Measurements from ENCODE around the gene PROX2. TPM values are rescaled to one million over a fixed set of nuclear protein-coding genes. Genes with fewer than 3 reads are reported as not detected.

Gene PROX2
- total RNA-seq, 1 donor from 2014 or later = 0.08 TPM

DNA sequence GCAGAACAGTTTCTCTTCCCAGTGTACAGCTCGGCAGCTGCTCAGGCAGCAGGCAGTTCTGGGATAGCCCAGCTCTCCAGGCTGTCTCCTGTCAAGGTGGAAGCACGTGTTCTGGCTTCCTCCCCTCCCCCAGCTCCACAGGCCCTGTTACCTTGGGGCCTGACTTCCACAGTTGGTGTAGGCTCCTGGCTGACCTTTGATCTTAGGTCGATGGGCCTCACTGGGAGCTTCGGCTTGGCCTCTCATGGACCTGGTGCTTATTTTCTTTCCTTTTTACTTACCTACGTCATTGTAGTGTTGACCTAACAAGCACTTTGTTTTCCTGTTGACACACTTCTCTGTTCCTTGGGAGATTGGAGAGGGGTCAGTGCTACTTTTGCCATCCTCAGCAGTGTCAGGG, 22.7 kb upstream of the PROX2 start:
- Mint-ChIP-seq H3K27me3 (ENCODE audit: unreplicated experiment) (no peaks in the 10 kb centered on the region), H3K36me3 (ENCODE audit: low read depth, unreplicated experiment) (peaks cover 71% of the 10 kb centered on the region), H3K4me1 (ENCODE audit: unreplicated experiment) (no peaks in the 10 kb centered on the region), H3K9me3 (ENCODE audit: unreplicated experiment) (no peaks in the 10 kb centered on the region), H3K4me3 (ENCODE audit: unreplicated experiment) (no peak overlapping the region), H3K27ac (ENCODE audit: unreplicated experiment) (no peak overlapping the region)
- TF ChIP-seq, protein P1, sequence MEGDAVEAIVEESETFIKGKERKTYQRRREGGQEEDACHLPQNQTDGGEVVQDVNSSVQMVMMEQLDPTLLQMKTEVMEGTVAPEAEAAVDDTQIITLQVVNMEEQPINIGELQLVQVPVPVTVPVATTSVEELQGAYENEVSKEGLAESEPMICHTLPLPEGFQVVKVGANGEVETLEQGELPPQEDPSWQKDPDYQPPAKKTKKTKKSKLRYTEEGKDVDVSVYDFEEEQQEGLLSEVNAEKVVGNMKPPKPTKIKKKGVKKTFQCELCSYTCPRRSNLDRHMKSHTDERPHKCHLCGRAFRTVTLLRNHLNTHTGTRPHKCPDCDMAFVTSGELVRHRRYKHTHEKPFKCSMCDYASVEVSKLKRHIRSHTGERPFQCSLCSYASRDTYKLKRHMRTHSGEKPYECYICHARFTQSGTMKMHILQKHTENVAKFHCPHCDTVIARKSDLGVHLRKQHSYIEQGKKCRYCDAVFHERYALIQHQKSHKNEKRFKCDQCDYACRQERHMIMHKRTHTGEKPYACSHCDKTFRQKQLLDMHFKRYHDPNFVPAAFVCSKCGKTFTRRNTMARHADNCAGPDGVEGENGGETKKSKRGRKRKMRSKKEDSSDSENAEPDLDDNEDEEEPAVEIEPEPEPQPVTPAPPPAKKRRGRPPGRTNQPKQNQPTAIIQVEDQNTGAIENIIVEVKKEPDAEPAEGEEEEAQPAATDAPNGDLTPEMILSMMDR (IDR thresholded peaks at IDR 0.05; ENCODE audit: unreplicated experiment) = no peak
- DNase-seq (ENCODE audit: low spot score) = no peak

DNA sequence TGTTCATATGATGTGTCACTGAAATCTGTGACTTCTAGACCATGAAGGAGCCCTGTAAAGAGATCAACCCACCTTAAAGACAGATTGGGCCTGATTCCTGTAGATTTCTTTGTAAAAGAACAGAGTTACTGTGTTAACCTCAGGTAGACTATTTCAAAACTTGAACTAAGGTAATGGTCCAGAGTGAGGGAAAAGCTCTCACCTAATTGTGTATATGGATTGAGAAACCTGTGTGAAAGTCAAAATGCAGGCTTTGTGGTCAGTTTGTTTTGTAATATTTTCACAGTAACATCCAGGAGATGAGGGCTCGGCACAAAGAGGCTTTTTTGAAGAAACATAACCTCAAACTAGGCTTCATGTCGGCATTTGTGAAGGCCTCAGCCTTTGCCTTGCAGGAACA, 22.1 kb upstream of the PROX2 start:
- Mint-ChIP-seq H3K36me3 (ENCODE audit: low read depth, unreplicated experiment) (peaks cover 70% of the 10 kb centered on the region), H3K27ac (ENCODE audit: unreplicated experiment) (no peak overlapping the region)

DNA sequence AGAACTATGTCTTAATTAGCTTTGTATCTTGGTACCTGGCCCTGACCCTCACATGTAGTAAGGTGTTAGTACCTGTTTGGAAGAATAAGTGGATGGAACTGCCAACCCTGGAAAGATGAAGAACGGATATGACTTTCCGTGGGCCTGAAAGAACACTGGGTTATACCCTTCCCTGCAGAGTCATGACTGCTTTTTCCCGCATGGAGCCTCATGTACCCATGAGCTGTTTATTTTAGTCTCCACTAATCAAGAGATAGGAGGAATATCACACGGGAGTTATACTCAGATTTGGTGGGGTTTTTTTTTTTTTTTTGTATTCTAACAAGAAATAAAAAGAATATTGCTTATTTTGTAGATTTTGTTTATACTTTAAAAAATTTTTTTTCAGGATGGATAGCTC, 21.7 kb upstream of the PROX2 start:
- Mint-ChIP-seq H3K9me3 (ENCODE audit: unreplicated experiment) (no peaks in the 10 kb centered on the region), H3K4me3 (ENCODE audit: unreplicated experiment) (no peak overlapping the region), H3K27me3 (ENCODE audit: unreplicated experiment) (no peaks in the 10 kb centered on the region), H3K27ac (ENCODE audit: unreplicated experiment) (no peak overlapping the region), H3K4me1 (ENCODE audit: unreplicated experiment) (no peaks in the 10 kb centered on the region), H3K36me3 (ENCODE audit: low read depth, unreplicated experiment) (peaks cover 65% of the 10 kb centered on the region)
- TF ChIP-seq, protein P1 (IDR thresholded peaks at IDR 0.05; ENCODE audit: unreplicated experiment) = no peak
- no peak for DNase-seq (ENCODE audit: low spot score)

More for the DNA sequence above, 22.1 kb upstream of the PROX2 start:
- DNase-seq (ENCODE audit: low spot score) = no peak
- TF ChIP-seq, protein P1 (IDR thresholded peaks at IDR 0.05; ENCODE audit: unreplicated experiment) = no peak
- Mint-ChIP-seq H3K27me3 (ENCODE audit: unreplicated experiment) (no peaks in the 10 kb centered on the region), H3K4me1 (ENCODE audit: unreplicated experiment) (no peaks in the 10 kb centered on the region), H3K4me3 (ENCODE audit: unreplicated experiment) (no peak overlapping the region), H3K9me3 (ENCODE audit: unreplicated experiment) (no peaks in the 10 kb centered on the region)

DNA sequence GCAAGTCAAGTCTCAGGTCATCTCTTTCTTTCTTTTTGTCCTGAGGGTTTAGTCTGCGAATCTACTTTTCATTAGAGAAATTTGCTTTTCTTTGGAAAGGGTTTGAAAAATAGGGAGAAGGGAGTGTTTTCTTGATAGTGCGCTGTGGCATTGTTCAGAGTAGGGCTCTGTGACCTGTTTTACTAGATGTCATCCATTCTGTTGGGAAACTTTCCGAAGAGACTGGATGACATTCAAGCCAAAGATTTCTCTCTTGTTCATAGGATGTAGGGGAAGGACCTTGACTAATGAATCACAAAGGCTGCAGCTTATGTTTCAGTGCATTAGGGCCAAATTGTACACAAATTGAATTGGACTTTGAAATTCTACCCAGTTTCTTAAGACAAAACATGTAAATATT, 20.5 kb upstream of the PROX2 start:
- H3K27ac Mint-ChIP-seq (ENCODE audit: unreplicated experiment) = no peak overlapping the region
- H3K27me3 Mint-ChIP-seq (ENCODE audit: unreplicated experiment) = no peaks in the 10 kb centered on the region
- no peak overlapping the region for H3K4me3 Mint-ChIP-seq (ENCODE audit: unreplicated experiment)
- H3K4me1 Mint-ChIP-seq (ENCODE audit: unreplicated experiment) = no peaks in the 10 kb centered on the region
- H3K9me3 Mint-ChIP-seq (ENCODE audit: unreplicated experiment) = no peaks in the 10 kb centered on the region
- DNase-seq (ENCODE audit: low spot score) = no peak
- peaks cover 60% of the 10 kb centered on the region for H3K36me3 Mint-ChIP-seq (ENCODE audit: low read depth, unreplicated experiment)
- TF ChIP-seq, protein P1 (IDR thresholded peaks at IDR 0.05; ENCODE audit: unreplicated experiment) = no peak

DNA sequence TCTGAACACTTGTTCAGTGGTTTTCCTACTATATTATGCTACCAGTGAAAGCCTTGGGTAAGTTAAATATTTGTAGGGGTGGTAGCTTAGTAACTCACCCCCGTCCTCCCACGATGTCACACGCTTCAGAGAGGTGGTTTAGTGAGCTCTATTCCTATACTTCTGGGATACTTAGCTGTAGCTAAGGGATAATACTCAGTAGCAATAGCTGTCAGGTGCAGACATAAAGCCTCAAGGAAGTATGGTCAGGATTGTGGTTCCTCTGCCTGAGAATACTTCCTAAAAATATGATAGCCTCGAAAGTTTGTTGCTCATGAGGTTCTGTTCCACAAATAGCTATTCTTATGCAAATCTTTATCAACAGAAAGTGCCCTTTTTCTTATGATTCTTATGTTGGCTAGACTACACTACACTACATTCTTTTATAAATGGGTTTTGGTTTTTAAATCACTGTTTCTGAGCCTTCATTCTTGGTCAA, 17.7 kb upstream of the PROX2 start:
- TF ChIP-seq, protein P1 (IDR thresholded peaks at IDR 0.05; ENCODE audit: unreplicated experiment) = no peak

More for the DNA sequence above, 17.7 kb upstream of the PROX2 start:
- no peaks in the 10 kb centered on the region for H3K9me3 Mint-ChIP-seq (ENCODE audit: unreplicated experiment)
- no peaks in the 10 kb centered on the region for H3K4me1 Mint-ChIP-seq (ENCODE audit: unreplicated experiment)
- no peak overlapping the region for H3K4me3 Mint-ChIP-seq (ENCODE audit: unreplicated experiment)
- H3K27me3 Mint-ChIP-seq (ENCODE audit: unreplicated experiment) = no peaks in the 10 kb centered on the region
- H3K36me3 Mint-ChIP-seq (ENCODE audit: low read depth, unreplicated experiment) = peaks cover 44% of the 10 kb centered on the region
- no peak overlapping the region for H3K27ac Mint-ChIP-seq (ENCODE audit: unreplicated experiment)
- no peak for DNase-seq (ENCODE audit: low spot score)

Data from endothelial cell (in vitro differentiated cells).